GM08714 (cell line): ENCODE results near the gene FADS1.

Experiments used
- H3K4me3 ChIP-seq: fragments of 200-500 bp; sonication (Bioruptor generic); 2 replicates; pipeline ENCODE4 v1.5.1; 2014; ENCODE audit warnings: mild to moderate bottlenecking, low read length, inconsistent platforms
- ZNF274 ChIP-seq: IDR thresholded peaks from 2 replicates; pipeline ENCODE4 v1.6.1; 2012; ENCODE audit warnings: mild to moderate bottlenecking, low read depth, low read length

Gene FADS1

DNA sequence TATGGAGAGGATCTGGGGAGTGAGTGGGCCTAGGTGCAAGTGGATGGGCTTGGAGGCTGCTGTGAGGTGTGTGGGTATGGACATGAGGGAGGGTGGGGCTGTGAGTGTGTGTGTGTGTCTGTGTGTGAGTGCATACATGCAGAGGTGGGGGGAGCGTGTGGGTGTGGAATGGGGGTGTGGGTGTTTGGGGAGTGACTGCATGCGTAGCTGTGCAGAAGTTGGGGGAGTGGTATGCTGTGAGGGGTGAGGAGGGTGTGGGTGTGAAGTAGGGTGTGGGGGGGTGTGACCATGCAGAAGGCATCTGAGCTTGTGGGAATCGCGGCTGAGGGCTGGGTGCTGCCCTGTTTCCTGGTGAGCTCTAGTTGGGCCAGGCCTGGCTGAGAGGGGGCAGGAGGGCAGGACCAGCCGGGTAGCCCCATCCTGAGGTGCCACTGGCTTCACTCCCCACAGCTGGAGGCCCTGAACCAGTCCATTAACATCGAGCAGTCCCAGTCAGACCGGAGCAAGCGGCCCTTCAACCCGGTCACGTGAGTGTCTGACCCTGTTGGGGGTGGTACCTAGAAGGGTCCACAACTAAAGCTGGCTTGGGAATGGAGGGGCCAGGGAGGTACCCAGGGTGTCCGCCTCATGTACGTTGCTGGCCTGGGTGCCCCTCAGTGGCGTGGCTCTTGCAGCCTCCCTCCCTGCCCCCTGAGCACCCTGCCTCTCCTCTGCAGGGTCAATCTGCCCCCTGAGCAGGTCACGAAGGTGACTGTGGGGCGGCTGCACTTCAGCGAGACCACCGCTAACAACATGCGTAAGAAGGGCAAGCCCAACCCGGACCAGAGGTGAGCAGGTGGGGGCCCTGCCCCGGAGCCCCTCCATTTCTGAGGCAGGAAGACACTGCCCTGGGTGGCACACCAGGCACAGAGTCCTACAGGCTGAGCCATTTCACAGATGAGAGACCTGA is 40.9 kb downstream of the FADS1 start:
- no peak overlapping the region for H3K4me3 ChIP-seq
- TF ChIP-seq ZNF274, result no peak

DNA sequence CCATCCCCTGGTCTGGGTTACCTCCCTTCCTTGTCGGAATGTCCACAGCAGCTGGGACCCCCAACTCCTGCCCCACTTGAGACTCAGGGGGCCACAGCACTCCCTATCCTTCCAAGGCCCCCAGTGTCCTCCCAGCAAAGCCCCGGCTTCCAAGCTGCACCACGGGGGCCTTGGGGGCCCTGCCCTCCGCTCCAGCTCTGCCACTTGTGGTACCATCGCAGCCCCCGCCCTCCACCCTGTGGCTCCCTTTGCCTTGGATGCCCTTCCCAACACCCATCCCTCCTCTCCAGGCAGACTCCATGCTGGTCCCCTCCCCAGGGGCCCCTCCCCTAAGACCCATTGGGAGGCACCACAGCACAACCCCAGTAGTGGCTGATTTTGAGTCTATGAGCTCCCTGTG is 41.7 kb downstream of the FADS1 start:
- no peak overlapping the region for H3K4me3 ChIP-seq
- no peak for TF ChIP-seq ZNF274

DNA sequence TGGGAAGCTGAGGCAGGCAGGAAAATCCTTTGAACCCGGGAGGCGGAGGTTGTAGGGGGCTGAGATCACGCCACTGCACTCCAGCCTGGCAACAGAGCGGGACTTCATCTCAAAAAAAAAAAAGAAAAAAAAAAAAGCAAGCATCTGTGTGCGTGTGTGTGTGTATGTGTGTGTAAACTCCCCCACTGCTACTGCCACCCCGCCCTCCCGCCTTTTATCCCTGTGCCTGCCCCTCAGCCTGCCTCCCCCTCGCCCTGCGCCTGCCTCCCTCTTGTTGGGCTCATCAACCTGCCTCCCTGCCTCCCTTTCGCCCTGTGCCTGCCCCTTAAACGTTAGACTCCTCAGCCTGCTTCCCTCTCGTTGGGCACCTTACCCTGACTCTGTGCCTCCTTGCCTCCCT is 42.4 kb downstream of the FADS1 start:
- no peak for TF ChIP-seq ZNF274
- no peak overlapping the region for H3K4me3 ChIP-seq

DNA sequence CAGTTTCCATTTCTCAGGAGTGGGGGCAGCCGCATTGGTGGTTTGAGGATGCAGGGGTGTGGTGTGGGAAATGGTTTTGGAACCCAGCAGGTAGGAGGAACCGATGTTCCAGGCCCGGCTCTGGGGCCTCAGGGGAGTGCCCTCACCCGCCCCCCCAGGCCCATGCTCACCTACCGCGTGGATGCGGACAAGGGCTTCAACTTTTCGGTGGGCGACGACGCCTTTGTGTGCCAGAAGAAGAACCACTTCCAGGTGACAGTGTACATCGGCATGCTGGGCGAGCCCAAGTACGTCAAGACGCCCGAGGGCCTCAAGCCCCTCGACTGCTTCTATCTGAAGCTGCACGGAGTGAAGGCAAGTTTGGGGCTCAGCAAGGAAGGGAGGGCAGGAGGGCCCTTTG is 43.0 kb downstream of the FADS1 start:
- no peak overlapping the region for H3K4me3 ChIP-seq
- no peak for TF ChIP-seq ZNF274

GRCh38 chr11:61773356-61773755 is 43.4 kb downstream of the FADS1 start:
- no peak for TF ChIP-seq ZNF274
- H3K4me3 ChIP-seq, result no peak overlapping the region

GRCh38 chr11:61771985-61772455 is 44.8 kb downstream of the FADS1 start:
- TF ChIP-seq ZNF274, result no peak

DNA sequence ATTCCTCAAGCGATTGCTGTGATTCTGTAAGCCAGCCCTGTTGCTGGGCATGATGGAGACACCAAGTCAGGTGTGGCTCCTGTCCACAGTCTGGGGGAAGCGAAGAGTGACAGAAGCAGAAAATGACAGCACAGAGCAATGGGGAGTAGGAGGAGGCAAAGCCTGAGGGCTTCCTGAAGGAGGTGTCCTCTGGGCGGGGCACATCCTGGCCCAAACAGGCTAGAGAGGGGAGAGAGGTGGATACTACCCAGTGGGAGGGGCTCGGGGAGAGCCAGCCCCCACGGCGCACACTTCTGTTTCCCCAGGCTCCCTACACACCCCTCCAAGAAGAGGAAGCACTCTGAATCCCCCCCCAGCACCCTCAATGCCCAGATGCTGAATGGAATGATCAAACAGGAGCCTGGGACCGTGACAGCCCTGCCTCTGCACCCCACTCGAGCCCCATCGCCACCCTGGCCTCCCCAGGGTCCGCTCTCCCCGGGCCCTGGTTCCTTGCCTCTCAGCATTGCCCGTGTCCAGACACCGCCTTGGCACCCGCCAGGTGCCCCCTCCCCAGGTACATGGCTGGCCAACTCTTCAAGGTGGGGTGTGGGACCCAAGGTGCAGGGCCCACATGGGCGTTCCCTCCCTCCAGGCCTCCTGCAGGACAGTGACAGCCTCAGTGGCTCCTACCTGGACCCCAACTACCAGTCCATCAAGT is 45.5 kb downstream of the FADS1 start:
- H3K4me3 ChIP-seq, result no peak overlapping the region
- no peak for TF ChIP-seq ZNF274

More at GRCh38 chr11:61771985-61772455, 44.8 kb downstream of the FADS1 start:
- H3K4me3 ChIP-seq, result no peak overlapping the region

DNA sequence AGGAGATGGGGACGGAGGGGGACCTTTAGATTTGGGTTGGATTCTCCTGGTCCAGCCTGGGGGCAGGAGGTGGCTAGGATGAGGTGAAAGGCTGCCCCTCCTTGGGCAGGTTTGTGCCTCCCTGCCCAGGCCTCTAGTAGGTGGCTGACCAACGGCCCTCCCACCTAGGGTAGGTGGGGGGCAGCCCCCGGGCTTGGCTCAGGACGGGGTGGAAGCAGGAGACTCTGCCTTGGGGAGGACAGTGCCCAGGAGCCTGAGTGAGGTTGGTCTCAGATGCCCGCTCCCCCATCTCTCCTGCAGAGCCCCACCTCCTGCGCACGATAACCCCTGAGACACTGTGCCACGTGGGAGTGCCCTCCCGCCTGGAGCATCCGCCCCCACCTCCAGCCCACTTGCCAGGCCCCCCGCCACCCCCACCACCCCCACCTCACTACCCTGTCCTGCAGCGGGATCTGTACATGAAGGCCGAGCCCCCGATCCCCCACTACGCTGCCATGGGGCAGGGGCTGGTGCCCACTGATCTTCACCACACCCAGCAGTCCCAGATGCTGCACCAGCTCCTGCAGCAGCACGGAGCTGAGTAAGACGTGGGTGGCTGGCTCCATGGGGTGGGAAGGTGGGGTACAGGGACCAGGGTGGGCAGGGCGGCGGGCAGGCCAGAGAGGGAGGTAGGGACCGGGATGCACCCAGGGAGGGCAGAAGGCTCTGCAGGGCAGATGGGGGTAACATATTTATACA is 46.7 kb downstream of the FADS1 start:
- TF ChIP-seq ZNF274, result no peak
- no peak overlapping the region for H3K4me3 ChIP-seq

DNA sequence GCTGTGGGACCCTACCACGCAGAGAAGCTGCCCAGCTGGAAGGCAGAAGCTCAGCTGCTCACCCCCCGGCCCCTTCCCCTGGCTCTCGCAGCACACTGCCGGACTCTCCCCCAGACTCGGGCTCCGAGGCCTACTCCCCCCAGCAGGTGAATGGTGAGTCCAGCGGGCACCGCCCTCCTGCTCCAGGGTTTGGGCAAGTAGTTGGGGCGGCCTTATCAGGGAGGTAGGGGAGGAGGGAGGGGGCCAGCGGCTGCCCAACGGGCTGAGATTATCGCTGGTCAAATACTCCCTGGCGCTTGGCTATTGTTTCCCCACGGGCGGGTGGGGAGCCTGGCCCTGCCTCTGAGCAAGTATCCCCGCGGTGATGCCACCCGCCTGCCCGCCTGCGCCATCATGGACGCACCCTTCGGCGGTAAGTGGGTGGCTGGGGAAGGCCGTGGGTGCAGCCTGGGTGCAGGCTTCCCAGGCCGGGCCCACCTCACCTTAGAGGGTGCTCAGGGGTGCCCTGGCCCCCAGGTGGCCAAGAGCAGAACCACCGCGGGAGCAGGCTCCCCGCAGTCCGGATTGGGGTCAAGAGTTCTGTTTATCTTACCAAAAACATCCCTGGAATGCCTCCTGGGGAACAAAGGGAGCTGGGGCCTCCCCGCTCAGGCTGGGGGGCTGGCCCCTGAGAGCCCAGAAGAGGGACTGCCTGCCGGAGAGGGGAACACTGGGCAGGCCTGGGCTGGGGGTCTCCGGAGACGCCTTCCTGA is 47.5 kb downstream of the FADS1 start:
- H3K4me3 ChIP-seq, result no peak overlapping the region
- no peak for TF ChIP-seq ZNF274

DNA sequence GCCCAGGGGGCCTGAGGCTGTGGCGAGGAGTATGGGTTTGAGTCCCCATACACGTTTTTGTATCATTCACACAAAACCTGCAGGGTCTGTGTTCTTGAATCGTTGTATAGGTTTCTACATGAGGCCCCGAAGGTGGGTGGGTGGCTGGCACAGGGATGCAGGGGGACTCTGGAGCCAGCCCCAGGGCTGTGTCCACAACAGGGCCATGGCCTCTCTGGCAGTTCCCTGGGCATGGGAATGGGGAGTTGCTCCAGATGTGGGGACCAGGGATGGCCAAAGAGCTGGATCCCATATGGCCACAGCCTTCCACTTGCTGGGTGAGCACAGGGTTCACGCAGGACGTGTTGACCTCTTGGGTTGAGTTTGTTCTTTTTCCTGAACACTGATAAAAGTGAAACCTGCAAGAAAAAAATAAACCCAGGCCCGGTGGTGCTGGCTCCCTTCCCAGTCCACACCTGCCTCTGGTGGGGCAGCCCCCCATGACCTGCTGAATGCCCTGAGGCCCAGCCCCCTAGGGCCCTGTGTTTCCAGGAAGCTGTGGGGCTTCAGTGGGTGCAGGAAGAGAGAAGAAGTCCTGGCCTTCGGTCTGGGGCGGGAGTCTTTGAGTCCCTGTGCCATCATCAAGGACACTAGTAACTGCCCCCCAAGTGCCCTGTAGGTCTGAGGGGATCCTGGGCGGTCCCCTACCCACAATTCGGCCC is 48.3 kb downstream of the FADS1 start:
- H3K4me3 ChIP-seq, result no peak overlapping the region
- no peak for TF ChIP-seq ZNF274

DNA sequence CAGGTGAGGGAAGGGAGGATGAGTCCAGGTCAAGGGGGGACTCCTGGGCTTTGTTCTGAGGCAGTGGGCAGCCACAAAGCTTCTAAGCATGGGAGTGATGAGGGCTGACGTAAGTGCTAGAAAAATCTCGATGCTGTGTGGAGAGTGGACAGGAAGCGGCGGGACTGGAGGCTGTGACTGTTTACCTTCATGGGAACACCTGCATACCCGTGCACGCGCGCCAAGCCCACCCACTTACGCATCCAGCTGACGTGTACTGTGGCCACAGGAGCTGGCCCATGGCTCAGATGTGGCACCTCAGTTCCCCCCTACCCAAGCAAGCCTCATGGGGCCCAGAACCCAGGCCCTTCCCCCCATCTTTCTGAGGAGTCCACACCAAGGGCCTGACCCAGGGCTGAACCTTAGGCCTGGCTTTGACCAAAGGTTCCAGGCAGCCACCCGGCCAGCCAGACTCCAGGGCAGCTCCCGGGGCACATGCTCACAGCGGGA is 50.4 kb downstream of the FADS1 start:
- TF ChIP-seq ZNF274, result no peak
- no peak overlapping the region for H3K4me3 ChIP-seq

DNA sequence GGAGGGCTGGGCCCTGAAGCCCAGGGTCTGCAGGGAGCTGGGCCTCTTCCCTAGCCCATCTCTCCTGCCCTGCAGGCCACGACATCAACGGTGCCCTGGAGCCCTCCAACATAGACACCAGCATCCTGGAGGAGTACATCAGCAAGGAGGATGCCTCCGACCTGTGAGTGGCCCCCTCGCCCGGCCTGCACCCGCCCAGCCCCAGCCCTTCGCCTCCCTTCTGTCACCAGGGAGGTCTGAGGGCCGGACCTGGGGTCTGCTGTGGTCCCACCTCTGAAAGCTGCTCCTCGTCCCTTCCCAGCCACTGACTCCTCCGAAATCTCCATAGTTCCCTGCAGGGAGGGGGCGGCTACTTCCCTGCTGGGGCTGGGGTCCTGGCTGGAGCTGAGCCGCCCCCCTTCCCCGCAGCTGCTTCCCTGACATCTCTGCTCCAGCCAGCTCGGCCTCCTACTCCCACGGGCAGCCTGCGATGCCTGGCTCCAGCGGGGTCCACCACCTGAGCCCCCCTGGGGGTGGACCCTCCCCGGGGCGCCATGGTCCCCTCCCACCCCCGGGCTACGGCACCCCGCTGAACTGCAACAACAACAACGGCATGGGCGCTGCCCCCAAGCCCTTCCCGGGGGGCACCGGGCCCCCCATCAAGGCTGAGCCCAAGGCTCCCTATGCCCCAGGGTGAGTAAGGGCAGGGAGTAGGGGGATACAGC is 51.1 kb downstream of the FADS1 start:
- no peak overlapping the region for H3K4me3 ChIP-seq
- TF ChIP-seq ZNF274, result no peak
